GM15510 (cell line): Measurements from ENCODE around the gene YIPF2.

Experiments used
- POLR2A ChIP-seq: IDR thresholded peaks from 3 replicates; pipeline ENCODE4 v1.6.1; 2011; ENCODE audit warnings: borderline replicate concordance; ENCODE audit not compliant: insufficient read length; ENCODE audit errors: extremely low read depth

The YIPF2 gene

GRCh38 chr19:10928563-10929401 lies at the start of gene YIPF2, which contains the start of gene TIMM29:
Gene YIPF2 (minus strand): TSS chr19:10928639. CDS start chr19:10928410, 229 bp downstream.
Gene TIMM29 (plus strand): TSS chr19:10928811. CDS start chr19:10928823, 12 bp downstream.
- TF ChIP-seq POLR2A: peak; percentile 73

- no peak for TF ChIP-seq POLR2A
Measured at GRCh38 chr19:10977742-10978092, 49.3 kb upstream of the YIPF2 start.

GRCh38 chr19:10976131-10976892 lies 47.9 kb upstream of the YIPF2 start:
- TF ChIP-seq POLR2A: no peak

- no peak for TF ChIP-seq POLR2A
Measured at GRCh38 chr19:10975374-10976130, 47.1 kb upstream of the YIPF2 start.

- no peak for TF ChIP-seq POLR2A
Measured at GRCh38 chr19:10971107-10971726, 42.8 kb upstream of the YIPF2 start.

GRCh38 chr19:10968527-10969135 lies 40.2 kb upstream of the YIPF2 start:
- no peak for TF ChIP-seq POLR2A

GRCh38 chr19:10966809-10967208 lies 38.4 kb upstream of the YIPF2 start:
- no peak for TF ChIP-seq POLR2A

- no peak for TF ChIP-seq POLR2A
Measured at GRCh38 chr19:10965398-10965797, 37.0 kb upstream of the YIPF2 start.

- TF ChIP-seq POLR2A: no peak
Measured at GRCh38 chr19:10964903-10965302, 36.5 kb upstream of the YIPF2 start.

- no peak for TF ChIP-seq POLR2A
Measured at GRCh38 chr19:10963865-10964264, 35.4 kb upstream of the YIPF2 start.

GRCh38 chr19:10962863-10963262 lies 34.4 kb upstream of the YIPF2 start:
- no peak for TF ChIP-seq POLR2A

- TF ChIP-seq POLR2A: no peak
Measured at GRCh38 chr19:10961073-10961860, 32.8 kb upstream of the YIPF2 start.

GRCh38 chr19:10960314-10961072 lies 32.1 kb upstream of the YIPF2 start, which contains the start of gene SMARCA4:
Gene SMARCA4 (plus strand): TSS chr19:10961030. CDS start chr19:10984152, 23,122 bp downstream.
- TF ChIP-seq POLR2A: peak; percentile 95
